HG03060 (cell line): ENCODE measurements around the gene THOP1.

Source experiments
- ATAC-seq: cut with Tn5 transposase; IDR thresholded peaks from one replicate; pipeline ENCODE4 v1.9.1; 2021; ENCODE audit warnings: low read depth, moderate number of reproducible peaks; ENCODE audit not compliant: unreplicated experiment

The THOP1 gene

DNA sequence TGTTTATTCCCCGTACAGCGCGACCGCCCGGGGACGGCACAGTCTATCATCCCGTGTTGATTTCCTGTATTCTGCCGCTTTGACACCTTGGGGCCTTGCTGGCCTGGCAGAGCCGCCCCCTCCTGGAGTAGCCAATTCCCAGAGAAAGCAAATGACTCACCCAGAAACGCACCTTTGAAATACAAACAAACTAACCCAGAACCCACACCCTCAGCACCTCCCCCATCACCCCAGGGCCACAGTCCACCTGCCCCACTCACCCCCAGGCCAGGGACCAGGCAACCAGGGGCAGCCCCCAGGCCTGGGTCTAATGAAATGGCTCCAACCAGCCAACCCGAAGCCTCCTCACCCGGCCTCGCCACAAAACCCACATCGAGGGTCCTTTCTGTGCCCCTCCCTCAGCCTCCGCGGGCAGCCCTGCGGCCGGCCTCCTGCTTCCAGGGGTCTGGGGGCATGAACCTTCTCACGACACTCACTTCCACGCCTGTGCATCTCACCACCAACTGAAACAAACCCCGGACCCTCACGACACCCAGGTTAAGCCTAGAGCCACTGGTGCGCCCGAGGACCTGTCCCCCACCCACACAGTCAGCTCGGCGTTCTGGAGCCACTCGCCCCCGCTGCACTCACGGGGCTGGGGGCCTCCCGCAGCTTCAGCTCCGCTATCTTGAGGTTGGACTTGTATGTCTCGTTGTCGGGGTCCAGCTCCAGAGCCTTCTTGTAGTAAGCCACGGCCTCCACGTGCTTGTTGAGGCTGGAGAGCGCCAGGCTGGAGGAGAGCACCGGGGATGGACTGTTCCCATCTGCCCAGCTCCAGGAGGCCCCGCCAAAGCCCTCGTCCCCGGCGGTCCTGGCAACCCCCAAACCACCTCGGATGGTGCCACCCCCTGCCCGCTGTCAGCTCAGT is 23.2 kb upstream of the THOP1 start:
- no peak for ATAC-seq

GRCh38 chr19:2762783-2763496 is 22.4 kb upstream of the THOP1 start:
- ATAC-seq, result no peak

DNA sequence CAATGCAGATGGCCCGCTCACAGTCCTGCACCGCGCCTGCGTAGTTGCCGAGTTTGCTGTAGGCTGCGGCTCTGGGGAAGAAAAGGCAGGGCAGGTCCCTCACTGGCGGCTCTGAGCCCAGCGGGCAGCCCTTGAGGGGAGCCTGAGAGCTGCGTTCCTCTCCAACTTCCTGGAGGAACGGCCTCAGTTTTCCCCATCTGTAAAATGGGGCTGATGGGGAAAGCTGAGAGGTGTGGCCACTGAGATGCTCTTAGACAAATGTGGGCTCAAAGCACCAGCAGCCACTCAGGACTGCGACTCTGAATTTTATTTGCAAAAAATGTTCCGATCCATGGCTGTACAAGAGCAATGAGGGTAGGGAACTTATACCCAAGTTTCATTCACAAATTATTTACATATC is 21.6 kb upstream of the THOP1 start:
- ATAC-seq, result no peak

DNA sequence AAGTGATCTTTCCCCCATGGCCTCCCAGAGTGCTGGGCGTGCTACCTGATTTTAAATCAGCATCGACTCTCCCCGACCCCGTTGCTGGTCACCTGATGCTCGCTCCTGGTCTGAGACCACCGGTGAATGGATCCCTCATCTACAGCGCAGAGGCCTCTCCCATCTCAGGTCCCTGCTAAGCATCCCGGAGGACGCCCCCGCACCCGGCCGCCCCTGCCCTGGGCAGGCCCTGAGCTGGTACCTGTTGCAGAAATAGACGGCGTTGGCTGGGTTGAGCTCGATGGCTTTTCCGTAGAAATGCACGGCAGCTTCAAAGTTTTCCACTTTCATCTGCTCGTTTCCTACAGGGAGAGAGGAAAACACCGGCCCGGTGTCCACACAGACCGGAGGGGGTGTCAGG is 20.4 kb upstream of the THOP1 start:
- ATAC-seq, result no peak

GRCh38 chr19:2765376-2765775 is 19.9 kb upstream of the THOP1 start:
- no peak for ATAC-seq

- no peak for ATAC-seq
Observed at GRCh38 chr19:2766594-2767372, 18.5 kb upstream of the THOP1 start.

GRCh38 chr19:2767688-2768087 is 17.6 kb upstream of the THOP1 start:
- no peak for ATAC-seq

DNA sequence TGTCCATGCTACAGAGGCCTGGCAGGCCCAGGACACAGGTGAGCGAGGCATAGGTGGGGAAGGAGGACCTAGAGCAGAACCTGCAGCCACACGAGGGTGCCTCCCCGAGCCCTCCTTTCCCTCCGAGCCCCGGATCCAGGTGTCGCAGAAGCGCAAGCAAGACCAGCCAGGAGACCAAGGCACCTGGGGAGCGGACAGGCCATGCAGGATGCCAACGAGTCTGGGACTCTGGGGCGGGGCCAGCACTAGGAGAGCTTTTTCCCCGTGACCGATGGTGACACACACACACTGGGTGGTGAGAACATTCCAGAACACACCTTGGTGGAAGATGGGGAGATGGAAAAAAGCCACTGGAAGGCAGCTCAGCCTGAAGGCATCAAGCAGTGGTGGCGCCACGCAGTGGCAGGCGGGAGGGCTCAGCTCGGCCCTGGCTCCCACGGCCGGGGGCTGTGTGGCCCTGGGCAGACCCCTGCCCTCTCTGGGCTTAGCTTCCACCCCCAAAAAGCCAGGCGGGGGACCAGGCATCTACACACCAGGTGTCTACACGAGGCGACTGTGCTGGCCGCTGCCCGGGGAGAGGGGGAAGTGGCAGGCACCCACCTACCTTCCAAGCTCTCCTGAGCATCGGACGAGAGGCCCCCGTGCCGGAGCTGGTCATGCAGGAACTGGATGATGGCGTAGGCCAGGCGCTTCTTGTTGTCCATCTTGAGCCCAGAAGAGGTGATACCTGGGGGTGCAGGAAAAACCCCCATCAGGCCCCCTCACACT is 16.8 kb upstream of the THOP1 start:
- ATAC-seq, result no peak

DNA sequence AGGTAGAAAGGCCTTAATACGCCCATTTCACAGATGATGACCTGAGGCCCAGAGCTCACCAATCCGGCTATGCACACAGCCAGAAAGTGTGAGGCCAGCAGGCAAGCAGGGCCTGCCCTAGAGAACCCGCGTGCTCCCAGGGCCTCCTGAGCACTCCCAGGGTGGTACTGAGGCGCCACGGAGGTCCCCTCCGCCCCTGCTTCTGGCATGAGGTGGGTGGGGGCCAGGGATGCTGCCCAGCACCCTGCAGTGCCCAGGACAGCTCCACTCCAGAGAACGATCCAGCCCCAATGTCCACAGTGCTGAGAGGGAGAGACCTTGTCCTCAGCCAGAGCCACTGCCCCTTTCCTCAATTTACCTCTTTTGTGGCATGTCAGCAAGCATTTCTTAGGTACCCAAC is 16.1 kb upstream of the THOP1 start:
- ATAC-seq, result no peak

DNA sequence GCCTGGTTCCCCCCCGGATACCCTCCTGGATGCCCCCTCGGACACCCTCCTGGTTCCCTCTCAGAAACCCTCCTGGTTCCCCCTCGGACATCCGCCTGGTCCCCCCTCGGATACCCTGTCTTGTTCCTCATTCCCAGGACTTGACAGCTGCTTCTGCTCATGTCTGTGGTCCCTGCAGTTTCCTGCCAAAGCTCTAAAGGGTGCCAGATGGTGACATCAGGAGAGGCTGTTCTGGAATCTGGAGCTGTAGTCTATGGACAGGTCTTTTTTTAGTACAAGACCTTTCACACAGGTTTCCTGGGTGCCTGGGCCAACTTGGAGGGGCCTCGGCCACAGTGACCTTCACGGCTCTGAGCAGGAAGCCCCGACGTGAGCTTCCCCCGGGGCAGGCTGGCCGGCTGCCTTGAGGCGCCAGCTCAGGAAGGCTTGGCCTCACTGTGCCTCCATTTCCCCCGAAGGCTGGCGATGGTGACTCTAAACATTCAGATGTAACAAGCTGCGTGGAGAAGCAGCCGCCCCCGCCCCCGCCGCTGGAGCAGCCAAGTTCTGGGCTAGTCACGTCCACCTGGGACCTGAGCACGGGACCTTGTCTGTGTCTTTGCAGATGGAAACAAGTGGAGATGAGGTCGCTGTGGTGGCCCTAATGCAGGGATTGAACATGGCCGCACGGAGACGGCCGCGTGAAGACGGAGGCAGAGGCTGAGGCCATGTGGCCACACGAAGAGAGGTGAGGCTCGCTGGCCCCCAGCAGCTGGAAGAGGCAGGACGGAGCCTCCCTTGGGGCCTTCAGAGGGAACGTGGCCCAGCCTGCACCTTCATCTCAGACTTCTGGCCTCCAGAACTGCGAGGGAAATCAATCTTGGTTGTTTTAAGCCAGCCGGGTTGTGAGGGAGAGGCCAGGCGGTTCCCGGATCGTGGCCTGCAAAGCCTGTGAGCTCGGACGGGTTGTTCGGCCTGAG is 15.0 kb upstream of the THOP1 start:
- no peak for ATAC-seq

DNA sequence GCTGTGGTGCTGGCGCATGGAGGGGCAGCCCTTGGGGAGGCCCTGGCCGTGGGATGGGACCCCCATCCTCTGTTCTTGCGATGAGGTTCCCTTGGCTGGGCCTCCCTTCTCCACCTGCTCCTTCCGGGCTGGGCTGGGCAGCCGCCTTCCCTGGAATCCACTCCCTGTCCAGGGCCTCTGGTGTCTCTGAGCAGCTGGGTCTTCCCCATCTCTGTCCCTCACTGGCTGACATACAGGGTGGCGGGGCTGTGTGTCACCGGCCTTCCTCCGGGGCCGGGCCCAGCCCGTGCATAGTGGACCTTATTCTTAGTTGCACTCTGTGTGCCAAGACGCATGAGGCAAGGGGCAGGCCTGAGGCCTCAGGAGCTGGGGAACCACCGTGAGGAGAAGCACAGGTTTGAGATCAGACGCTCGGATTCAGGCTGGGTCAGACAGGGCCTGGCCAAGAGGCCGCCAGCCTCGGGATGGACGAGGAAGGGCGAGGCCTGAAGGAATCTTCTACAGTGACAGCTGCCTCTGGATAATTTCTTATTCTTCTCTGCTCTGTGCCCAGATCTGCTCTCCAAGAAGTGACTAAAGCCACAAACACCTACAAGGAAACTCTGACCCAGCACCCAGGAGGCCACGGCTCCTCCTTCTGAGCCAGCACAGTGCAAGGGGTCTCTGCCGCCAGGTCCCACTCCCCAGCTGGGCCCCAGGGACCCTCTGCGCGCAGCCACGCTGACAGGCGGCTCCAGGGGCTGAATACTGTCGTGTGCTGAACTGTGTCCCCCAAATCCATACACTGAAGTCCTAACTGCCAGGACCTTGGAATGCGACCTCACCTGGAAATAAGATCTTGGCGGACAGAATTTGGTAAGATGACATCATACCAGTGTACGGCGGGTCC is 13.3 kb upstream of the THOP1 start:
- no peak for ATAC-seq

- no peak for ATAC-seq
Observed at GRCh38 chr19:2774083-2774679, 11.1 kb upstream of the THOP1 start.

DNA sequence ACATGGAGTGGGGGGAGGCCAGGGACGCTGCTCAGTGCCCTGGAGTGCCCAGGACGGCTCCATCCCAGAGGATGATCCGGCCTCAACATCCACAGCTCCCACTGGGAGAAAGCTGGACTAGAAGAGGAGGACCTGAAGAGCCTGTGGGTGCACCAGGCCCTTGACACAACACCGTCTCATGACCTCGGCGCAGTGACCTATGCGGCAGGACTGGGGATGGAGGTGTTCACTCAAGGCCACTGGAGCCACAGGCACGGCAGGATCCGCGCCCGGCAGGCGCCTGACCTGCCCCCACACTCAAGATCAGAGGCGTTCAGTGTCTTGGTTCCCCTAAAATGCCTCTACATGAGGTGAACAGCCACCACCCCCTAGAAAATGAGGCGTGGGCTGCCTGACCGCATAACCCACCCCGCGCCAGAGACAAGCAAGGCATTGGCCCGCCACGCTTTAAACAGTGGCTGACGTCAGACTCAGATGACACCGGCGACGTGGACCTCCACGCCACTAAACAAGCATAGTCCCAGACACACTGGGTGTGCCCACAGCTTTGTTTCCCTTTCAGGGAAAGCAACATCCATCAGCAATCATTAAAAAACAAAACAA is 10.2 kb upstream of the THOP1 start:
- no peak for ATAC-seq

DNA sequence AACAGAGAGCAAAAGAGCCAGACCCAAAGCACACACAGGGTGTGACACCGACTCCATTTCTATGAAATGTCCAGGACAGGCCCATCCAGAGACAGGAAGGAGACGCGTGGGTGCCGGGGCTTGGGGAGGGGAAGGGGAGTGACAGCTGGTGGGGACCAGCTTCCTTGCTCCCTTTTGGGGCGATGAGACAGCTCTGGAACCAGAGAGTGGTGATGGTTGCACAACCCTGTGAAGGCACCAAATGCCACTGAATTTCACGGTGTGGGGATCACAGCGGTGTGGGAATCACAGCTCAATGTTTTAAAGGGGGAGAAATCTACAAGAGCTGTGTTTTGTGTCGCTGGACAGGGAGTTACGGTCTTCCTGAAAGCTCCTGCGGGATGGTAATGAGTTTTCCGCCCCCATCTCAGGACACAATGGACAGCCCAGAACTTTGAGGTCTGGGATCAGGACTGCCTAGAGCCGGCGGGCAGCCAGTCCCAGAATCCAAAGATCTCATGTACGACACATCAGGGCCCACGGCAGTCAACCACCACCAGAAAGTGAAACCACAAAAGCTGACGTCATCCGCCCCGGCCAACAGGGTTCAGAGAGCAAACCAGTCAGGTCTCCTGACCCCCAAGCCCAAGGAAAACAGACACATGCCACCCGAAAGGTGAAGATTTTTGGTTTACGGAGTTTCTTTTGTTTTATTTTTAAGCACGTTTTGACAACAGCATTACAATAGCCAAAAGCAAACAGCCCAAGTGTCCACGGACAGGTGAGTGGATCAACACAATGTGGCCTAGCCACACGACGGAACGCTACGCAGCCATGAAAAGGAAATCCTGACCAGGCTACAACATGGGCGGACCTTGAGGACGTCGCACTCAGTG is 9.5 kb upstream of the THOP1 start:
- ATAC-seq, result no peak

GRCh38 chr19:2777952-2778683 is 7.2 kb upstream of the THOP1 start:
- no peak for ATAC-seq
